Measurements from ENCODE around the gene DNAJB9.

The DNAJB9 gene

GRCh38 chr7:108557191-108557590 is 12.5 kb upstream of the DNAJB9 start:
- ATAC-seq (ENCODE audit: insufficient read depth, low read depth), result no peak
- Histone ChIP-seq H3K4me2 (ENCODE audit: insufficient read depth, low read length) (no peak overlapping the region), H3K4me1 (ENCODE audit: insufficient read depth, low read length) (no peaks in the 10 kb centered on the region), H3K27ac (ENCODE audit: low read length) (no peak overlapping the region), H4K20me1 (ENCODE audit: insufficient read depth, low read length) (no peaks in the 10 kb centered on the region), H3K79me2 (ENCODE audit: insufficient read depth, low read length) (no peaks in the 10 kb centered on the region), H3K9me3 (ENCODE audit: insufficient read depth, low read length, severe bottlenecking) (peaks cover 22% of the 10 kb centered on the region), H3K27me3 (ENCODE audit: insufficient read depth, low read length, poor library complexity) (no peaks in the 10 kb centered on the region), H3K4me3 (ENCODE audit: low read depth in 1 of 2, low read length in 2 of 2) (no peak overlapping the region), H3K36me3 (ENCODE audit: insufficient read depth, low read length) (peaks cover 3% of the 10 kb centered on the region; the same call in 1 of the 2 replicates), H2AFZ (ENCODE audit: low read depth, low read length) (no peak overlapping the region), H3K9ac (ENCODE audit: low read depth, low read length) (no peak overlapping the region)
- TF ChIP-seq, protein P1, sequence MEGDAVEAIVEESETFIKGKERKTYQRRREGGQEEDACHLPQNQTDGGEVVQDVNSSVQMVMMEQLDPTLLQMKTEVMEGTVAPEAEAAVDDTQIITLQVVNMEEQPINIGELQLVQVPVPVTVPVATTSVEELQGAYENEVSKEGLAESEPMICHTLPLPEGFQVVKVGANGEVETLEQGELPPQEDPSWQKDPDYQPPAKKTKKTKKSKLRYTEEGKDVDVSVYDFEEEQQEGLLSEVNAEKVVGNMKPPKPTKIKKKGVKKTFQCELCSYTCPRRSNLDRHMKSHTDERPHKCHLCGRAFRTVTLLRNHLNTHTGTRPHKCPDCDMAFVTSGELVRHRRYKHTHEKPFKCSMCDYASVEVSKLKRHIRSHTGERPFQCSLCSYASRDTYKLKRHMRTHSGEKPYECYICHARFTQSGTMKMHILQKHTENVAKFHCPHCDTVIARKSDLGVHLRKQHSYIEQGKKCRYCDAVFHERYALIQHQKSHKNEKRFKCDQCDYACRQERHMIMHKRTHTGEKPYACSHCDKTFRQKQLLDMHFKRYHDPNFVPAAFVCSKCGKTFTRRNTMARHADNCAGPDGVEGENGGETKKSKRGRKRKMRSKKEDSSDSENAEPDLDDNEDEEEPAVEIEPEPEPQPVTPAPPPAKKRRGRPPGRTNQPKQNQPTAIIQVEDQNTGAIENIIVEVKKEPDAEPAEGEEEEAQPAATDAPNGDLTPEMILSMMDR (IDR thresholded peaks at IDR 0.05; ENCODE audit: borderline replicate concordance, extremely low read depth, low read length, poor library complexity, severe bottlenecking), result no peak
- no peak for TF ChIP-seq EZH2 (IDR thresholded peaks at IDR 0.05; ENCODE audit: borderline replicate concordance, low read depth, low read length, severe bottlenecking)
- DNase-seq, result no peak

DNA sequence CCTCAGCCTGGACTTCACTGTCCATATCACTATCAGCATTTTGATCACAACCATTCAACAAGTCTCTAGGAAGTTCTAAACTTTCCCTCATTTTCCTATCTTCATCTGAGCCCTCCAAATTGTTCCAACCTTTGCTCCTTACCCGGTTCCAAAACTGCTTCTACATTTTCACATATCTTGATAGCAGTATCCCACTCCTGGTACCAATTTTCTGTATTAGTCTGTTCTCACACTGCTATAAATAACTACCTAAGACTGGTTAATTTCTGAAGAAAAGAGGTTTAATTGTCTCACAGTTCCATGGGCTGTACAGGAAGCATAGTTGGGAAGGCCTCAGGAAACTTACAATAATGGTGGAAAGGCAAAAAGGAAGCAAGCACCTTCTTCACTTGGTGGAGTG is 12.1 kb upstream of the DNAJB9 start:
- Histone ChIP-seq H3K27me3 (ENCODE audit: insufficient read depth, low read length, poor library complexity) (no peaks in the 10 kb centered on the region), H3K27ac (ENCODE audit: low read length) (no peak overlapping the region), H3K4me1 (ENCODE audit: insufficient read depth, low read length) (no peaks in the 10 kb centered on the region), H2AFZ (ENCODE audit: low read depth, low read length) (no peak overlapping the region), H3K4me3 (ENCODE audit: low read depth in 1 of 2, low read length in 2 of 2) (no peak overlapping the region), H3K9me3 (ENCODE audit: insufficient read depth, low read length, severe bottlenecking) (peaks cover 22% of the 10 kb centered on the region), H3K79me2 (ENCODE audit: insufficient read depth, low read length) (no peaks in the 10 kb centered on the region), H3K4me2 (ENCODE audit: insufficient read depth, low read length) (no peak overlapping the region), H3K9ac (ENCODE audit: low read depth, low read length) (no peak overlapping the region), H3K36me3 (ENCODE audit: insufficient read depth, low read length) (peaks cover 3% of the 10 kb centered on the region; the same call in 1 of the 2 replicates), H4K20me1 (ENCODE audit: insufficient read depth, low read length) (no peaks in the 10 kb centered on the region)
- ATAC-seq (ENCODE audit: insufficient read depth, low read depth), result no peak
- no peak for TF ChIP-seq EZH2 (IDR thresholded peaks at IDR 0.05; ENCODE audit: borderline replicate concordance, low read depth, low read length, severe bottlenecking)
- TF ChIP-seq, protein P1 (IDR thresholded peaks at IDR 0.05; ENCODE audit: borderline replicate concordance, extremely low read depth, low read length, poor library complexity, severe bottlenecking), result no peak
- DNase-seq, result no peak

GRCh38 chr7:108559253-108559652 is 10.4 kb upstream of the DNAJB9 start:
- ATAC-seq (ENCODE audit: insufficient read depth, low read depth), result no peak

More at GRCh38 chr7:108559253-108559652, 10.4 kb upstream of the DNAJB9 start:
- Histone ChIP-seq H4K20me1 (ENCODE audit: insufficient read depth, low read length) (no peaks in the 10 kb centered on the region), H3K79me2 (ENCODE audit: insufficient read depth, low read length) (peaks cover 1% of the 10 kb centered on the region; the same call in 1 of the 2 replicates), H3K27ac (ENCODE audit: low read length) (no peak overlapping the region), H3K4me2 (ENCODE audit: insufficient read depth, low read length) (no peak overlapping the region), H3K4me1 (ENCODE audit: insufficient read depth, low read length) (no peaks in the 10 kb centered on the region), H3K27me3 (ENCODE audit: insufficient read depth, low read length, poor library complexity) (no peaks in the 10 kb centered on the region), H3K9ac (ENCODE audit: low read depth, low read length) (no peak overlapping the region), H3K9me3 (ENCODE audit: insufficient read depth, low read length, severe bottlenecking) (peaks cover 22% of the 10 kb centered on the region), H2AFZ (ENCODE audit: low read depth, low read length) (no peak overlapping the region), H3K36me3 (ENCODE audit: insufficient read depth, low read length) (peaks cover 3% of the 10 kb centered on the region; the same call in 1 of the 2 replicates), H3K4me3 (ENCODE audit: low read depth in 1 of 2, low read length in 2 of 2) (no peak overlapping the region)
- no peak for DNase-seq
- TF ChIP-seq, protein P1 (IDR thresholded peaks at IDR 0.05; ENCODE audit: borderline replicate concordance, extremely low read depth, low read length, poor library complexity, severe bottlenecking), result no peak
- TF ChIP-seq EZH2 (IDR thresholded peaks at IDR 0.05; ENCODE audit: borderline replicate concordance, low read depth, low read length, severe bottlenecking), result no peak
